Activated CD4-positive, alpha-beta T cell treated with anti-CD3 and anti-CD28 coated beads, Interleukin-2, amount 50 U/mL, for 16 hours (primary cell): ENCODE data around the gene NUDT7.

Experiments
- DNase-seq: peaks from one replicate; pipeline ENCODE4 v3.0.0-alpha.2; 2020

Gene NUDT7

DNA sequence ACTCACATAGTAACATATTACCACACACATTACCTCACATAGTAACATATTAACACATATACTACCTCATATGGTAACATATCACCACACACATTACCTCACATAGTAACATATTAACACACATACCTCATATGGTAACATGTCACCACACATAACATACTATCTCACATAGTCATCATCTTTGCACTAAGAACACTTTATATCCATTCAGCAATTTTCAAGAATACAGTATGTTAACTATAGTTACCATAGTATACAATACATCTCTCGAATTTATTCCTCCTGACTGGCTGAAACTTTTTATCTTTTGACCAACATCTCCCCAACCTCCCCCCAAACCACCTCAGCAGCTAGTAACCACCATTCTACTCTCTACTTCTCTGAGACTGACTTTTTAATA is 7.6 kb downstream of the NUDT7 start:
- no peak for DNase-seq

DNA sequence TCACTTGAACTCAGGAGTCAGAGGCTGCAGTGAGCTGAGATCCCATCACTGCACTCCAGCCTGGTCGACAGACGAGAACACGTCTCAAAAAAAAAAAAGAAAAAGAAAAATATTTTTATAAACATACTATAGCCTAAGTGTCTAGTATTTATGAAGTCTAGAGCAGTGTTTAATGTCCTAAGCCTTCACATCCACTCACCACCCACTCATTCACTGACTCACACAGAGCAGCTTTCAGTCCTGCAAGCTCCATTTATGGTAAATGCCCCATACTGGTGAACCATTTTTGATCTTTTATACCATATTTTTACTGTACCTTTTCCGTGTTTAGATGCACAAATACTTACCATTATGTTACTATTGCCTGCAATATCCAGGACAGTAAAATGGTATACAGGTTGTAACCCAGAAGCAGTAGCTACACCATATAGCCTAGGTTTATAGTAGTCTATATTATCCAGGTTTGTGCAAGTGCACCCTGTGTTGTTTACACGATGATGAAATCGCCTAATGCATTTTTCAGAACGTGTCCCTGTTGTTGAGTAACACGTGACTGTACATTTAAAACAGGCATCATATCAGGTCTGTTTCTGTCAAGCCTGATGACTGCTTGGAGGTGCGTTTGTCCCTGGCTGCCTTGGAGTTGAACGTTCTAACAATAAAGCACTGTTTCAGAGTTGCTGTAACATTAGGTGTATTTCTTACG is 10.1 kb downstream of the NUDT7 start:
- no peak for DNase-seq

DNA sequence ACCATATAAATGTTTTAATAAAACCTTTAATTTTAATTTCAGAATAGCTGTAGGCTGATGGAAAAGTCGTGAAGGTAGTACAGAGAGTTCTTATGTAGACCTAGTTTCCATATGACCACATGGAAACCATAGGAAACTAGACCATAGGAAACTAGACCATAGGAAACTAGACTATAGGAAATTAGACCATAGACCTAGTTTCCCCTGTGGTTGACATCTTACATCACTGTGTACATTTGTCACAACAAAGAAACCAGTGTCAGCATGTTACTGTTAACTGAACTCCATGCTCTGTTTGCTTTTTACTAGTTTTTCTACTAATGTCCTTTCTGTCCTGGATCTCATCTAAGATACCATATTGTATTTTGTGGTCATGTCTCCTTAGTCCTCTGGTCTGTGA is 14.6 kb downstream of the NUDT7 start:
- DNase-seq: peak; percentile 33

DNA sequence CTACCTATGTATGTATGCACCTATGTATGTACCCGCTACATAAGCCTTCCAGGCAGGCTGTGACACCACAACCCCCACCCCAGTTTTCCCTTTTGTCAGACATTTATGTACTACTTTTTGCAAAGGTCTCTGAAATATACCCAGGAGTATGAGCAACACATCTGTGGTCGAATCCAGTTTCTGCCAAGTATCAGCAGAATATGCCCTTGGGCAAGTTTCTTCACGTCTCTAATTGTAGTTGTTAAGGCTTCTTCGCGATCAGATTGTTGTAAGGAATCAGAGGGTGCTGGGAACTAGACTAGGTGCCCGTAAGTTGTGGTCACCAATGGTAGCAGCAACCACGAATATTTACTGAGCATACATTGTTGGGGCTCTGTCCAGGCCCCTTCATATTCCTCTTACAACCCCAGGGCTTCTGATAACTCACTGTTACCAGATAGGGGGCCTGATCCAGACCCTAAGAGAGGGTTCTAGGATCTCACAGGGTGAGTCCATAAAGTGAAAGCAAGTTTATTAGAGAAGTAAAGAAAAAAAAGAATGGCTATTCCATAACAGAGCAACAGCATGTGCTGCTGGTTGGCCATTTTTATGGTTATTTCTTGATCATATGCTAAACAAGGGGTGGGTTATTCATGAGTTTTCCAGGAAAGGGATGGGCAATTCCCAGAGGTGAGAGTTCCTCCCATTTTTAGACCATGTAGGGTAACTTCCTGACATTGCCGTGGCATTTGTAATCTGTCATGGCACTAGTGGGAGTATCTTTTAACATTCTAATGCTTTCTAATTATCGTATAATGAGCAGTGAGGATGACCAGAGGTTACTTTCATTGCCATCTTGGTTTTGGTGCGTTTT is 16.6 kb downstream of the NUDT7 start:
- DNase-seq: no peak

DNA sequence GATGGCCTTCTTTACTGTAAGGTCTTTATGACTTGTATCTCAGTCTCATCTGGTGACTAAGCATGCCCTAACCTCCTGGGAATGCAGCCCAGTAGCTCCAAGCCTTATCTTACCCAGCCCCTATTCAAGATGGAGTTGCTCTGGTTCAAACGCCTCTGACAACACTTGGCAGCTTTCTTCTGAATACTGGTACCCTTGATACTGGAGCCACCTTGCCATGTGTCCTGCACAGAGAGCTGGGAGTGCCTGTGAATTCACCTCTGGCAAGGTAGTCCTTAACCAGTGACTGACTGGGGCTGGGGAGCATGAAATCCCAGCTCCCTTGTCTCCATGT is 17.2 kb downstream of the NUDT7 start:
- DNase-seq: no peak

DNA sequence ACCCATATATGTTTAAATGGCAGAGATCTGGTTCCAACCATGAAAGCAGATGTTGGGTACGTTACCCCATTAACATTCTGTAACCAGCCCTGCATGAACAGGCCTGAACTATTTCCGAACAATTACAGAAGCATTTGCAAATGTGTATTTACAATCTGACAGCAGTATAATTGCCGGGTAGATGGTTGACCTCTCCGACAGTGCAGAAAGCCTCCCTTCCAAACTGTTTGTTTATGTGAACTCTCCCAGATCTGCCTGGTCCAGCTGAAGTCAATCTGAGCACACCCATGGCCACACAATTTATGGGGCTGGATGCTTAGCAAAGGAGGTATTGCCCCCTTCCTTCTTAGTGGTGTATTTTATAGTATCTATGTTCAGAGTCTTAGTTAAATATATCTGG is 21.8 kb downstream of the NUDT7 start:
- no peak for DNase-seq

DNA sequence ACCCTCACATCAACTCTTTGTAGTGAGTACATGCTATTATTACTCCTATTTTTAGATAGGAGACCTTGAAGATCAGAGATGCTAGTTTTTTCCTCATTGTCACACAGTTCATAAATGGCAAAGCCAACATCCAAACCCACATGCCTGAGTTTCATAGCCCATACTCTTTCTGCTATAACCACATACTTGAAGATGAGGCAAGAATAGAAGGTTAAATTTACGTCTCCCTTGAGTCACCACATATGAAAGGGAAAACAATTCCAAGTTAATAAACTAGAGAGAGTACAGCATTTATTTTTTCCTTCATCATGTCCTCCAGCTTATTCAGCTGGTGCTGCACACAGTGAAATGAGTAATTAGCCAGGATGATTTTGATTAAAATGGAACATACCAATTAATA is 23.7 kb downstream of the NUDT7 start:
- no peak for DNase-seq

DNA sequence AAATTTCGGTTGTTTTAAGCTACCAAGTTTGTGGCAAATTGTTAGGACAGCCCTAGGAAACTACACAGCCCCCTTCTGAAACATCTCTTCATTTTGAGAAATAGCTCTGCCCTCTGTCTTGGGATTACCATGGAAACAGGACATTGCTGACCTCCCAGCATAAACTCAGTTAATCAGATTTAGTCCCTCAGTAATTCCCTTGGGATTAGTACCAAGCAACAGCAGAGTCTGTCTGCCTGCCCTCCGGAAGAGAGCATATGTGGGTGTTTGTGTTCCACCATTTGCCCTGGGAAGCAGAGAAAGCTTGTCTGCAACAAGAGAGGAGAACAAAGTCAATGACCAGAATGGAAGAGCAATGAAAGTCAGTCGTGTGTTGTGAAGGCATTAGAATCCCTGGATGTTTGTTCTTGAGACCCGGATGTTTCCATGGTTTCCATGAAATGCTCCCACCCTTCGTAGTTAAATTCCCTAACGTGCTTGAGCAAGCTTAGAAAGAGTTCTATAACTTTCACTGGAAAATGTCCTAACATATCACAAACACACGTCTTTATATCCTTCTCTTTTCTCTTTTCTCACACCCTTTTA is 26.2 kb downstream of the NUDT7 start:
- no peak for DNase-seq

DNA sequence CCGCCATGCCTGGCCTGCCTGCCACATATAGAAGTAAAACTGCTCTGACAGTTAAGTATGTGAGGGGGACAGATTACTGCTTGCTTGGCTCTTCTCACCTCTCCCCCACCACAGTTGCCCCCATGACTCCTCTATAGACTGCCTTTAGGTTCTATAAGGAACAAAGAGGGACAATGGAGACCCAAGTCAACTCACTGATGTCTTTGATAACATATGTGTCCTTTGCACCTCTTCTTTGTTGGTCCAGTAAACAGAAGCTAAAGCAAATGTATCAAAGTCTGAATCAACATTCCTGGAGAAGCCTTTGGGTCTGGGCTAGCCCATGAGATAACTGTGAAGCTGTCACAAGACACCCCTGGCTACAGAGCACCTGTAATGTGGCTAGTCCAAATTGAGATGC is 27.1 kb downstream of the NUDT7 start:
- DNase-seq: no peak

DNA sequence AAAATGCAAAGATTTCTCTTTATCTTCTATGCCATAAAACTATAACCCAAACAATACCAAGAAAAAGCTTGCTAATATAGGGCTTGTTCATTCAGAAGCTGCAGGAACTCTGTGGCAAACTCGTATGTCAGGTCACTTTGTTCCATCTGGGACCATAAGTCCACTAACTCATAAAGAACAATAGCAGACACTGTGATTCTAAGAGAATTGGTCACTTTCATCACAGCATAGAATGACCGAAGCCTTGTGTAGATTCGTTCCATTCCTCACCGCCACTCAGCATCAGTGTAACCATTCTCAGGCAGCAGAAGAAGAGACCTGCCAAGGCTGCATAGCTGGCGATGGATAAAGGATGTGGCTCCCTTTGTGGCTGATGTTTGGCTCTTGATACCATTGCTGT is 35.7 kb downstream of the NUDT7 start:
- no peak for DNase-seq

DNA sequence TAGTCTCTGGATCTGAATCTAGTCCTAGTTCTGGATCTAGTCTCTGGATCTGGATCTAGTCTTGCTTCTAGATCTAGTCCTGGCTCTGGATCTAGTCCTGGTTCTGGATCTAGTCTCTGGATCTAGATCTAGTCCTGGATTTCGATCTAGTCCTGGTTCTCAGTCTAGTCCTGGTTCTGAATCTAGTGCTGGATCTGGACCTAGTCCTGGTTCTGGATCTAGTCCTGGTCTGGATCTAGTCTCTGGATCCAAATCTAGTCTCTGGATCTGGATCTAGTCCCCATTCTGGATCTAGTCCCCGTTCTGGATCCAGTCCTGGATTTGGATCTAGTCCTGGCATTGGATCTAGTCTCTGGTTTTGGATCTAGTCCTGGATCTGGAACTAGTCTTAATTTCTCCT is 36.2 kb downstream of the NUDT7 start:
- no peak for DNase-seq

DNA sequence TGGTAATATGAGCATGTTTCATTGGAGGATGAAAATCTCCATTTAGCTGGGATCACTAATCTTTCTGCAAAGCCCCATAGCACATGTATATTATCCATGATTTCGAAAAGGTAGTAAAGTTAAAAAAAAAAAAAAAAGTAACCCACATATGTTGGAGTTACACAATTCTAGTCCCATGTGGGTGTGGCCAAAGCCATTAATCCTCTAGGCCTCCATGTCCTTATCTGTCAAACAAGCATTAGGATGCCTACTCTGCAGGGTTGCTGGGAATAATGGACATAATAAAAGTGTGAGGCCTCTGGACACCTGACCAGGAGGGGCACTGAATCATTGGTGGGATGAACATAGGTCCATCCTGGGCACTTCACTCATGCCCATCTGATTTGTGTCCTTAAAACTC is 36.9 kb downstream of the NUDT7 start:
- no peak for DNase-seq

DNA sequence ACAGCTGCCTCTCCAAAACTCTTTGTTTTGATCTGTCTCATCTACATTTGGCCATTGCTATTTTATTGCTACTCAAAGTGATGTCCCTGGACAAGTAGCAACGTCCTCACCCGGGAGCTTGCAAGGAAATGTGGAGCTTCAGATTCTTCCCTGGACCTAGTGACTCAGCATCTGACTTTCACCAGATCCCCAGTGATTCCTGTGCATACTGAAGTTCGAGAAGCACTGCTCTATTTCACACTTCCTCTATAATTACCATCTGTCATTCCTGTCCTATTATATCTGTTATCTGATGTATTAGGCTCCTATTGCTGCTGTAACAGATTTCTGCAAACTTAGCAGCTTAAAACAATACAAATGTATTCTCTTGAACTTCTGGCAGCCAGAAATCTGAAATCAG is 37.5 kb downstream of the NUDT7 start:
- DNase-seq: no peak

DNA sequence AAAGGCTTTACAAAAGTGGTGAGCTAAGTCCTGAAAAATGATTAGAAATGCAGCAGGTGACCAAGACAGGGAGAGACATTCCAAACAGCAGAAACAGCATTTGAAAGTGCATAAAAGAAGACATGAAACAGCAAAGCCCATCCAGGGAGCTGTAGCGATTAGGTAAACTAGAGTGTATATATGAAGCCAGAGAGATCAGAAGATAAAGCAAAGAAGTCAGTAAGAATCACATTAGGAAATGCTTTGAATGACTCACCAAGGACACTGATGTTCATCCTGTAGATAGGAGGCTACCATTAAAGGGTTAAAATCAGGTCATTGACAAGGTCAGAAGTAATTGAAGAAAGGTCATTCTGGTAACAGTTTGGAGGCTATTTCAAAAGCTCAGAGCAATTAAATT is 38.5 kb downstream of the NUDT7 start:
- DNase-seq: no peak

DNA sequence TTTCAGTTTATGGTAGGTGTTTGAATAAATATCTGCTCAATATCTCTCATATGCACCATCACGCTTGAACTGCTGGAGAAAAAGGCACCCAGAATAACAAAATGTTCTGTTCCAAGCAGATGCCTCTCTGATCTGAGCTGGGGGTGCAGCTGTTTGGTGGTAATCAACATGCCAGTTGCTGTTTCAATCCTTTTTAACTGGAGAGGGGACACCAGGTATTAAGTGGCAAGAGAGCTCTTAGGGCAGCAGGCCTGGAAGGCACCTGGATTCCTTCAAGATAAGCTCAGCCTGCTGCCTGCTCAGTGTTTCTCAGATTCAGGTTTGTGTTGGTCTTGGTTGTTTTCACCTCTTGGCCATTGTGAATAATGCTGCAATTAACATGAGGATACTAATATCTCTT is 38.9 kb downstream of the NUDT7 start:
- DNase-seq: no peak

DNA sequence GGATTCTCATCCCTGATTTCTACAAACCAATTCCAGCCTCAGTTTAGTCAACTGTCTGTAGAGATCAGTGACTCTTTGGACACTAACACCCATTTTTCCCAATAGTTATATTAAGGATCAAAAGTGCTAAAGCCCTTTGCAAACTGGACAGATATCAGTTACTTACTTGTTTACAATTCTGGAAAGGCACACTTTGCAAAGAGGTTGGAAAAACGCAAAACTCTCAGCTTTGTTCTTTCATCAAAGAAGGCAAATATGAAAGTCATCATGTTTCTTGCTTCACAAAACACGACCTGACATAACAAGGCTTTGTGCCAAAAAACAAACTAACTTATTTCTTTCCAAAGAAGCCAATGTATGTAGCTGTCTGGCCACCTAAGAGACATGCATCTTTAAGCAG is 39.9 kb downstream of the NUDT7 start:
- DNase-seq: no peak

DNA sequence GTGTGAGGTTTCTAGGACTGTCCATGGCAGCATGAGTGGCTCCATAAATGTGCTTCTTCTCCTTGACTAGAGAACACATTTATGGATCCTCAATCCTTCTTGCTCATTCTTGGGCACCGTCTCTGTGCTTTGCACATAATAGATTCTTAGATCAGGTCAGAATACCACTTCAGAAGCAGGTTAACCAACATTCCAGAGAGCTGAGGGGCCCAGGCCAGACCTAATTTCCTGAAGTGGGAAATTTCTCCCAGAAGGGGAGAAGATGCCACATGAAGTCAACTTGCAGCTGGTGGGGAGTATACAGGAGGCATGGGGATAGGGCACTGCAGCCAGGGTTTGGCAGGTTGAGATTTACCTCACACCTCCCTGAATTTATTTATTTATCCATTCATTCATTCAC is 41.7 kb downstream of the NUDT7 start:
- no peak for DNase-seq

DNA sequence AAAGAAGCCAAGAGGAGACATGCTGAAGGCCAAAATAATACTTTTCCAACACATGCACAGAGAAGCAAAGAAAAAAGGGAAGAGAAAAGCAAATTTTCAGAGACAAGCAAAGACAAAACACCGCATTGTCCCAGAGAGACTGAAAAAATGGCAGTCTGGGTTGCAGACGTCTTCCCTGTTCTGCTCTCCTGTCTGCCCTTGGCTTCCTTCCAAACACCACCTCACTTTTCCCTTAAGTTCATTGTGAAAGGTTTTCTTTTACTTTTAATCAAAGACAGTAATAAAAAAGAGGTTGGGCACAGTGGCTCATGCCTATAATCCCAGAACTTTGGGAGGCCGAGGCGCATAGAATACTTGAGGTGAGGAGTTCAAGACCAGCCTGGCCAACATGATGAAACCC is 44.9 kb downstream of the NUDT7 start:
- DNase-seq: no peak

DNA sequence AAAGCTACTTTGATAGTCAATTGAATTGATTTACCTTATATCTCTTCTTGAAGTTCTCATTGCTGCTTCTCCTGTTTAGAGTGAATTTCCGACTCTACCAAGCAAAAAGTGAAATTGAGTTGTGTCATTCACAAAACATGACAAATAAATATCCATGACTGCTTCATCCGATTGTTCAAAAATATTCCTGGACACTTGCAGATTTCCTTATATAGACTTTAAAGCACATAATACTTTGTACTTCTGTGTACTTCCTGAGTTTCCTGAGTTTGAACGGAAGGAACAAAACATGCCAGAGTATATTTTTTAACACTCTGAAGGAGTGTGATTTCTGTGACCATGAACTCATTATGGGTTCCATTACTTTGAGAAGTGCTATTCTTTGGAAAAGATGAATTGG is 45.5 kb downstream of the NUDT7 start:
- no peak for DNase-seq

DNA sequence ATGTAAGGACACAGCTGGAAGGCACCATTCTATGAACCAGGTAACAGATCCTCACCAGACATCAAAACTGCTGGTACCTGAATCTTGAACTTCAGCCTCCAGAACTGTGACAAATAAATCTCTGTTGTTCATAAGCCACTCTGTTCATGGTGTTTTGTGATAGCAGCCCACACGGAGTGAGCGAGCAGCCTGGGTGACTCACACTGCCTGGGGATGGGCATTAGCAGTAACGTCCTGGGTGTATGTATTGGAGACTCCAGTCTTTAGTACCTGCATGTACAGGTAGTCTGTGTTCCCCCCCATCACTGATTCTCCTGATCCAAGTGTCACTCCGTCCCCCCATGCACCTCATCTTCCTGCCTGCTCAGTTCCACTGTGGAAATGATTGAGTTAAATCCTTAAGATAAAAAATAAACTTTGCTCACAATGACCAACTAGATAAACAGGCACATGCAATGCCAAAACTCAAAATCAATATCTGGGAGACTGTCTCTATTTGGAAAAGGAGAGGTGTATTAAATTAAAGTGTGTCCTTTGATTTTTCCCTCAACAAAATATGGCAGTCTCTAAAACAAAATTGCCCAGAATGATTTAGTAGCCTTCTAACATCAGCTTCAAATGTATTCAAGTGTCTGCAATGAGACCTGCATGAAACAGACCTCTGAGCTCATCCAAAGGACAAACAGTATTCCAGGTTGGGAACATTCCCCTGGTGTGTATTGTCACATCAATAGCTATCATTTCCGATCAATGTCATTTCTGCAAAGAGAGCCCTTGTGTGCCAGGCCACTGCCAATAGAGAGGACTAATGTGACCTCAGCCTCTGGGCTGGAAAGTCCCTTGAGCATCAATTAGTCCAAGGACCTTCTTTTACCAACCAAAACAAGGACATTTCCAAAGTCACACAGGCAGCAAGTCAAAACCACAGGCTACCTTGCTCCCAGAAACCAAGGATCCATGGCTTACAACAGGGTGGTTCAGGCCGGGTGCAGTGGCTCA is 53.9 kb downstream of the NUDT7 start:
- no peak for DNase-seq

DNA sequence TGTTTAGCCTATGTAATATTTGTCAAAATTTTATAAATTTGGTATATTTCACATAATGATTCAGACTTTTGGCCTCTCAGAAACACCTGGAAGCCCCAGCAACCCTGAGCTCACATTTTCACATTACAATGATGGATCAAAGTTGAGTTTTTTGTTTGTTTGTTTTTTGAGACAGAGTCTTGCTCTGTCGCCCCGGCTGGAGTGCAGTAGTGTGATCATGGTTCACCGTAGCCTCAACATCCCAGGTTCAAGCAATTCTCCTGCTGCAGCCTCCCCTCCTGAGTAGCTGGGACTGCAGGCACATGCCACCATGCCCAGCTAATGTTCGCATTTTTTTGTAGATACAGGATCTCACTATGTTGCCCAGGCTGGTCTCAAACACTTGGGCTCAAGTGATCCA is 55.4 kb downstream of the NUDT7 start:
- DNase-seq: no peak

DNA sequence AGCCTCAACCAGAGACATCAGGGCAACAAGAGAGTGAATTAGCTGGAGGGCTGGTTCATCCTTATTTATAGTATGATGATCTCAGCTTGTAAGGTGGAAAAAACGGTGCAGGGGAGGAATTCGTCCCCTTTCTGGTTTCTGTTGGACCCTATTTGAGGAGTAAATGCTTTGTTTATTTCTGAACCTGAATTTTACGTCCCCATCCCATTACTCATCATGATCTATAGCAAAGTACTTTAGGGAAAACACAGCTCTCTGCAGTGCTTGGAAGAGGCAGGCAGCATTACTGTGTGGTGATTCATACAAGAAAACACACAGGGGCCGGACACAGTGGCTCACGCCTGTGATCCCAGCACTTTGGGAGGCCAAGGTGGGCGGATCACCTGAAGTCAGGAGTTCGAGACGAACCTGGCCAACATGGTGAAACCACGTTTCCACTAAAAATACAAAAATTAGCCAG is 58.1 kb downstream of the NUDT7 start:
- no peak for DNase-seq

DNA sequence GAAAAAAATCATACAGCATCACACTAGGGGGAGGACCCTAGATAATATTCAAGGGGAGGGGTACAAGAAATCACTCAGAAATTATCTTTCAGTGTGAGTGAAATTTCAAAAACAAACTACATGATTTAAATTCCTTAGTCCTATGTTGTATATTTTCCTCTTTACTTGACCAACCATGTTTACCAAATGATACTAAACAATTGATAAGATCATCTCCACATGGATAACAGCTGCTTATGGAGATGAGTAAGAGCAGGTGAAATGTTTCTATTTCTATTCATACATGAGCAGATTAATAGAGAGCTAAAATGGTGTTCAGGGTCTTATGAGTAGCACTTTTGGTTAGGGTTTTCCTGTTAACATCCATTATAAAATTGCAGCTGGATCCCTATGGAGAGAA is 58.8 kb downstream of the NUDT7 start:
- DNase-seq: no peak
